Activated CD4-positive, alpha-beta T cell treated with anti-CD3 and anti-CD28 coated beads, Interleukin-2, amount 50 U/mL, for 48 hours (primary cell): ENCODE data around the gene FYN.
A peak's percentile ranks its signal among the peaks of the same experiment; 100 is the strongest.
"Not testable (repeated sequence)": the region's sequence is repeated elsewhere in the genome, so short reads cannot be mapped to it uniquely, and the experiment has no call there.

Experiments used
- DNase-seq, 2 experiments: peaks; one replicate each; pipeline ENCODE4 v3.0.0-alpha.2; 2020

FYN gene

DNA sequence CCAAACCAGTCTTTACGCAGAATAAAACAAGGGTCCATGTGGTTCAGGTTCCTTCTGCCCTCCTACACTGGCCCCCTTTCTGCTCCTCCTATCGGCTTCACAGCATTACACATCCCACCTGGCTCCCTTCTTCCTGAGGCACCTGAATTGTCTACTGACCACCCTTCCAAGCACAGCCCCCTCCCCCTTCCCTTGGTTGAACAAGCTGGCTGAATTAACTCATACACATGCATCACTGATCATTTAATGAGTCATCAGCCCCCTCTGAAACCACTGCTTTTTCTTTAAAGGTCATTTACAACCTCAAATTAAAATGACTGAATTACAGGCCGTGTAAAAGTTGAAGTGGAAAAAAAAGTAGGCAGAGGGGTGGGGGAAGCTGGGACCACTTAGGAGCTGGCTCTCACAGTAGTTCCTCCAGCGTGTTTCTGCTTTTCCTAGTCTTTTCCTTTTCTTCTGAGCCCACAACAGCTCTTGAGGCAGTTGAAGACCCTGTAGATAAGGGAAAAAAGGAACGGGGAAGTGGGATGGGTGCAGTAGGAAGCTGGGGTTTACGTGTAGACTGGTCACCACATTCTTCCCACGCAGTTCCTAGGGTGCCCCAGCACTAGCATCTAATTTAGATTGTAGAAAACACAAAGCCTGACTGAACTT is 67.6 kb downstream of the FYN start:
- DNase-seq: peak; percentile 65 to 73

- DNase-seq: peak; percentile 60 to 70
These were observed 68.5 kb downstream of the FYN start for GRCh38 chr6:111804627-111805235.

DNA sequence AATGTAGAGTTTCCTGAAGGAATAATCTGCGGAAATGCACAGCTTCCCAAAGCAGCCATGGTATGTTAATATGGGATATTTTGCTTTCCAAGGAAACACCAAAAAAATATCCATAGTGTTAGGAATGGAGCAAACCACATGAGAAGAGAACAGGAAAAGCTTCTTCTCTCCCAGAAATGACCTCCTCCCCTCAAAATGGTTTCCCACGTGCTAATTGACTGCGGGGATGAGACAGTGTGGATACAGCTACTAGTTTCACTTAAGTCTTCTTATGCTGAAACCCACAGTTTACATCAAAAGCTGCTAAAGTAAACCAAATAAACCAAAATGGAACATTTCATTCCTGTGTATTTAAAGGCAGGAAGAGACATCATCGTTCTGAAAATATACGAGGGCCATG is 69.4 kb downstream of the FYN start:
- DNase-seq: no peak

- peak; percentile 47 to 61 for DNase-seq
These were observed 69.9 kb downstream of the FYN start for GRCh38 chr6:111803371-111803770.

DNA sequence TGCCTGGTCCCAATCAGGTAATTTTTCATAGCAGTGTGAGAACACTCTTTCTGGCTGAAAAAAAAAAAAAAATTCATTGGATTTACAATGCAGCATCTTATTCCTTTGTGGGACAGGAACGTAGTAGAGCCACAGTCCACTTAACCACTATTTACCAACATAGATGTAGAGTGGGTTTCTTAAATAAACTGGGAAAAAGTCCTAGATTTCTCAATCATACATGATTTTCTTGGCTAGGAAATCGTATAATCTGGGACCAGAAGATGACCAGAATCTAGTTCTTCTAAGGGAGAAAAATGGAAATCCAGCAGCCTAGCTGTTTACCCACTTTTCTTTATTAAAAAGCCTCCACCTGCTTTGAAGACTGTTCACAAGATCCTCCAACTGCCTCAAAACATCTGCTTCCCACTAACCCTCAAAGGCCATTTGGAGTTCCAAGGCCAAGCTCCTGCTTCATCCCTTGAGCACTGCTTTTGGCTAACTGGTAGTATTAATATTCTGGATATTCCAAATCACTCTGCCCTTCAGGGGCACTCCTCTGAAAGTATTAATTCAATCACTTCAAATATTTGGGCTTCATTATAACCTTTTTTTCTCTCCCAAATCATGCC is 70.4 kb downstream of the FYN start:
- DNase-seq: no peak

GRCh38 chr6:111802015-111802414 is 71.2 kb downstream of the FYN start:
- no peak for DNase-seq

DNA sequence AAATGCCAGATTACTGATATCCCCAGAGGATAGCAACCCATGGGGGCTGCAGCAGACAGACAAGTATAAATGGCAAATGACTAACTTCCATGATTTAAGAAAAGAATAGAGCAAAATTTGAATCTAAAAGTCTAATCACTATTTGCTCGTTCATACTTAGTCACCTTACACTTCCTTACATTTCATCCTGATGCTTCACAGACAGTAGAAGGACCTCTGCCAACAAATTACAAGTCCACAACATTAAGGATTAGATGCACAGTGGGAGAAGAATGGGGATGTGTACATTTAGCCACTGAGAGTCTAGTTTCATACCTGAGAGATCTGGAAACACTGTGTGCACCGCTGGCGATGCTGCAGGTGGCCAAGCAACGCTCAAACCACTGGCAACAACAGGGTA is 72.4 kb downstream of the FYN start:
- no peak for DNase-seq

- no peak for DNase-seq
These were observed 72.9 kb downstream of the FYN start for GRCh38 chr6:111800259-111800765.

DNA sequence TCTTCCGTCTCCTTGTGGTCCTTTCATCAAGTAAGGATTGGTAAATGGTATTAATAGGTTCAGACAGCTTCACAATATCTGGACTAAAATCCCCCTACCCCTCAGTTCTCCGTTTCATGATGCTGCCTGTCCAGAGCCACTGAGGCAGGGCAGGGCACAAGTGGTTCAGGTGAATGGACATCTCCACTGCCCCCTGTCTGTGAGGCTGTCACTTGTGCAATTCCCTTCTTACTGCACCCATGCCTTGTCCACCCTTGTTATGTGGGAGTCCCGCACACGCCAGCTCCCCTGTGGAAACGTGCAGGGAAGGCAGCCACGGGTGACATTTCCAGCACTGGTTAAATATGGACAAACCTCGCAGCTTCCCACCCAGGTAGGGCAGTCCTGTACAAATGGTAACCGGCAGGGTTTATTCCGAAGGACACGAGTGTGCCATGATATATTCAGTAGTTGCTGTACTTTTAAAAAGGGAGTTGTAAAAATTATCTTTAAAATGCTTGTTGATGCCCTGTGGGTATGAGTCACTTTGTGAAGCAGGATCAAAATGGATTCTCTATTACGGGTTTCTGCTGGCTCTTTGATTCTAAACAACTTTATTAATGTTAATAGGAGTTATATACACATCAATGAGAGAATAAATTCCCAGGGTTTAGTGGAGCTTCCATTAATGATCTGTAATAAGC is 73.5 kb downstream of the FYN start:
- DNase-seq: no peak

- DNase-seq: no peak
These were observed 74.9 kb downstream of the FYN start for GRCh38 chr6:111798281-111798725.

DNA sequence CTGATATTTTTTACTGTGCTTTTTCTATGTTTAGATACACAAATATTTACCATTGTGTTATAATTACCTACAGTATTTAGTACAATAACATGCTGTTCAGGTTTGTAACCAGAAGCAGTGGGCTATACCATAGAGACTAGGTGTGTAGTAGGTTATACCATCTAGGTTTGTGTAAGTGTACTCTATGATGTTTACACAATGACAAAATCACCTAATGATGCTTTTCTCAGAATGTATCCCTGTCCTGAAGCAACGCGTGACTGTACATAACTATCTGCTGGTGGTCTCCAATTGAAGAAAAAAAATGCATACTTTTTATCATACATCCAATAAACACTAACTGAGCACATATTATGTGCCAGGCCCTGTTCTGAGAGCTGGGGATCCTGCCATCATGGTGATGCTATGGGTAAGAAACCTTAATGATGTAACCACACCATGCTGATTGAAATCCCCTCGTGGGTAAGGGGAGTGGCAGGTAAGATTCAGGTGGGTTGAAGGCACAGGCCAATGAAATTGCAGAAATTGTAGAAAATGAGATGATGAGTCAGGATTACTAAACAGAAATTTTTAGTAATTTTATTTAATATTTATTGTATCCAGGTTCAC is 76.8 kb downstream of the FYN start:
- no peak for DNase-seq

DNA sequence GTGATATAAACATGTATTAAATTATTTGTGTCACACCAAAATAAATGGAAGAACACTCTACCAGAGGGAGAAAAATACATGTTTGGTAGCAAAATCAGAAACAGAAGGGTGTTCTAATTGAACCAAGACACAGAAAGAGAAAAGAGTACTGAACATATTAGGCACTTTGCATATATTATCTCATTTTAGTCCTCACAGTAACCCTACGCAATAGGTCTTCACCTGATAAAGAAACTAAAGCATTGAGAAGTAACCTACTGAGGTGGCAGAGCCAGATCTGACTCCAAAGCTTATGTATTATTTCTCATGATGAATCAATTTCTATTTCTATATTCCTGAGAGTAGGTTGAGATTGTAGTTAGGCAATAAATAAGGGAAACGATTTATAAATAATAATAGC is 77.7 kb downstream of the FYN start:
- no peak for DNase-seq

- no peak for DNase-seq
These were observed 78.4 kb downstream of the FYN start for GRCh38 chr6:111794727-111795452.

- no peak for DNase-seq
These were observed 79.0 kb downstream of the FYN start for GRCh38 chr6:111794300-111794699.

GRCh38 chr6:111793711-111794111 is 79.5 kb downstream of the FYN start:
- DNase-seq: peak; percentile 48 to 60

GRCh38 chr6:111792914-111793700 is 80.1 kb downstream of the FYN start:
- no peak for DNase-seq

GRCh38 chr6:111792241-111792640 is 81.0 kb downstream of the FYN start:
- DNase-seq: no peak

- DNase-seq: no peak
These were observed 81.8 kb downstream of the FYN start for GRCh38 chr6:111791415-111791814.

DNA sequence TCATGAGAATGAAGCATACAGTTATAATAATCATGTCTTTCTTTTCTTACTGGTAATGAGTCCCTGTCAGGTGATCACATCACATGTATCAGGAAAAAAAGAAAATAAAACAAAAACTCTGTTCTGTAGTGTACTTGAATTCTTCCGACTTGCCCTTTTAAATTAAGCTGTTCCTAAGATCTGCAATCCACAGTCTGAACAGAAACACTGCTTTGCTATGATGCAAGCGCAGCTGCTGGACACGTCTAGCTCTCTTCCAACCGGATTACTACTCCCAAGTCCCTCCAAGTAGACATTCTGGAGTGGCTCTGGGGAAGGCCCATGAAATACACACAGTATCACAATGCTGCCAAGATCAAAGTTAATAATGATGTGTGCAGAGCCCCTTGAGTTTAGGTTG is 83.7 kb downstream of the FYN start:
- no peak for DNase-seq

DNA sequence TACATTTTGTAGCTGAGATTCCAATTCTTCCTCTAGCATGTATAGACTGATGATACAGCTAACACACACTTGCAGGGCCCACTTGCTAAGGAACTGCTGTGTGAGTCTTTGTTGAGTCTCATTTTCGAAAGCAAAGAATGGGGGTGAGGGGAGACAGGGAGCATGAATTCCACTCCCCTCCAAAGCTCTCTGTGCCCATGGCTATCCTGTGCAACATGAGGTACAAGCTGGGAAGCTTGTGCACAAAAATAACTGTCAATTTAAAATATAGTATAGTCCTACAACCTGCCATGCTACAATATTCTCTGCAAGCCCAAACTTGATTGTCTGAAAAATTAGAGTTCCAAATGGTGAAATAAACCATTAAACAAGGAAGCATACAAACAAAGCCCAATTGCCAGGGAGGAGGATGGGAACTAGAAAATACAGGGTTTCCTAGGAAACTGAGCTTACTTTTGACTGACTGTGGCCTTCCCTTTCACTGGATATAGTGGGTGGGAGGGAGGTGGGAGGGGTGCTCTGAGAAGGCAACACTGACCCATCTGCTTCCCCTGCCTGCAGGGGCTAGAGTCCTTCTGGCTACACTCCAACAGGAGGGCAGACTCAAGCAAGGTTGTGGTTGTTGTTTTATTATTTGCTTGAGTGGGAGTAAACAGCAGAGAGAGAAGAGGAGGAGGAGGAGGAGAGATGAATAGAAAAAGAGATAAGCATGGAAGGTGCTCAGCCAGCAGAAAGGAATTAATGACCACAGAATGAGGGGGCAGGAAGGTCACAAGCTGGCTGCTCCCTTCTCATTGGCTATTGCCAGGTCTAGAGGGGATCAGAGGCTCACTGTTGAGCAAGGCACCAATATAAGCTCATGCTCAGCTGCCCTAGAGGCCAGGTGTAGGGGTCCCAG is 84.6 kb downstream of the FYN start:
- DNase-seq: no peak

DNA sequence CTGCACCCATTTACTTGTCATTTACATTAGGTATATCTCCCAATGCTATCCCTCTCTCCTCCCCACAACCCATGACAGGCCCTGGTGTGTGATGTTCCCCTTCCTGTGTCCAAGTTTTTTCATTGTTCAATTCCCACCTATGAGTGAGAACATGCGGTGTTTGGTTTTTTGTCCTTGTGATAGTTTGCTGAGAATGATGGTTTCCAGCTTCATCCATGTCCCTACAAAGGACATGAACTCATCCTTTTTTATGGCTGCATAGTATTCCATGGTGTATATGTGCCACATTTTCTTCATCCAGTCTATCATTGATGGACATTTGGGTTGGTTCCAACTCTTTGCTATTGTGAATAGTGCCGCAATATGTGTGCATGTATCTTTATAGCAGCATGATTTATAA is 87.1 kb downstream of the FYN start:
- not testable (repeated sequence) for DNase-seq
